ENCODE data around the gene KCNJ16. TPM values are rescaled to one million over a fixed set of nuclear protein-coding genes. Genes with fewer than 3 reads are reported as not detected.

The KCNJ16 gene
- total and polyA plus RNA-seq, 4 donors, result 0.31 to 3.3 (median 0.67) TPM

DNA sequence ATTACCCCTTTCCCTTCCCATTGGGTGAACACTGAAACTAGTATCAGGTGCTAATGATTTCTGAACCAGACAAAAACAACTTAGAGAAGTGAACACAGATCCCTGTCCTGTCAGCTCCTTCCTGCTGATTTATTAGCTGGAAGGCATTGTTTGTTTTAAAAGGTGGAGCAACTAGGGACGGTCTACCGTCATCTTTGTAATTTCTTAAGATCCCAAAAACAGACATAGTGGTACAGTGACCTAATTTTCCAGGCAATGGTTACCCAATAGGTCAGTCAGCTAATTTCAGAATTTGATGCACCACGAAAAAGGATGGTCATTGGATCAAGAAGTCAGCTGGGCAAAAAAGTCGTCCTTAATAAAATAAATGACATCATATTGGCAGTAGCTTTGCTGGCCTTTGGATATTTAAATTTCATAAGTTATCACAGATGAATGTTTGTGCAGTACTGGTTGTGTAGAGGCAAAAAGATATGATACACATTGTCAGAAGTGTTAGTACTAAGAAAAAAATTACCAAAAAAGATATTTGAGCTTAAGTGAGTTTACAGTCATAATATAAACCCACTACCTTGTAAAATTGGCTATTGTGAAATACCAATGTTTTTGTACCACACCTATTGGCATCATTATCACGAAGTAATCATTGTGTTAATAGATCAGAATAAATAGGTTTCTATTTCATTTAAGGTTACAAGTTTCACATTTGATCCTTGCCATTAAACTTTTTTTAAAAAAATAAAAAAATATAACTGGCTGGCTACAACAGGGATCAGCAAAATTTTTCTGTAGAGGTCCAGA, 27.2 kb upstream of the KCNJ16 start:
- Histone ChIP-seq H3K27ac (ENCODE audit: low read depth in 1 of 2, low read length in 2 of 2) (no peak overlapping the region), H3K9ac (ENCODE audit: low read depth in 1 of 2, low read length in 2 of 2) (no peak overlapping the region), H3K4me3 (ENCODE audit: low read depth in 1 of 3, low read length in 3 of 3) (no peak overlapping the region), H3K36me3 (ENCODE audit: control insufficient read depth in 4 of 4, insufficient read depth in 3 of 4, low read depth in 1 of 4, low read length in 3 of 4) (no peaks in the 10 kb centered on the region), H3K27me3 (ENCODE audit: control insufficient read depth in 4 of 4, insufficient read depth in 4 of 4, low read length in 3 of 4) (peaks cover 0 to 6% (median 0%) of the 10 kb centered on the region in 4 donors), H3K4me1 (ENCODE audit: control insufficient read depth in 4 of 4, insufficient read depth in 4 of 4, low read length in 3 of 4) (no peaks in the 10 kb centered on the region), H3K9me3 (ENCODE audit: control insufficient read depth in 4 of 4, low read length in 3 of 4) (no peaks in the 10 kb centered on the region)
- no peak for DNase-seq (ENCODE audit: low spot score)
- TF ChIP-seq CTCF (IDR thresholded peaks at IDR 0.05; ENCODE audit: low read depth, low read length, missing input control), result no peak
- TF ChIP-seq ZBTB33 (IDR thresholded peaks at IDR 0.05), result no peak
- TF ChIP-seq YY1 (IDR thresholded peaks at IDR 0.05), result no peak
- TF ChIP-seq HNF4G (IDR thresholded peaks at IDR 0.05), result no peak
- TF ChIP-seq, protein P1, sequence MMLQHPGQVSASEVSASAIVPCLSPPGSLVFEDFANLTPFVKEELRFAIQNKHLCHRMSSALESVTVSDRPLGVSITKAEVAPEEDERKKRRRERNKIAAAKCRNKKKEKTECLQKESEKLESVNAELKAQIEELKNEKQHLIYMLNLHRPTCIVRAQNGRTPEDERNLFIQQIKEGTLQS (IDR thresholded peaks at IDR 0.05), result no peak
- TF ChIP-seq EGR1 (IDR thresholded peaks at IDR 0.05; ENCODE audit: low read depth in 2 of 2), result no peak
- TF ChIP-seq, protein P2, sequence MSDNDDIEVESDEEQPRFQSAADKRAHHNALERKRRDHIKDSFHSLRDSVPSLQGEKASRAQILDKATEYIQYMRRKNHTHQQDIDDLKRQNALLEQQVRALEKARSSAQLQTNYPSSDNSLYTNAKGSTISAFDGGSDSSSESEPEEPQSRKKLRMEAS (IDR thresholded peaks at IDR 0.05), result no peak
- no peak for TF ChIP-seq FOXA2 (IDR thresholded peaks at IDR 0.05)
- TF ChIP-seq HNF4A (conservative IDR thresholded peaks at IDR 0.05), result no peak
- TF ChIP-seq GABPA (IDR thresholded peaks at IDR 0.05 in 1 of 2, conservative IDR thresholded peaks at IDR 0.05 in 1 of 2), result no peak
- TF ChIP-seq NR2F2 (IDR thresholded peaks at IDR 0.05), result no peak
- TF ChIP-seq RAD21 (IDR thresholded peaks at IDR 0.05), result no peak
- TF ChIP-seq JUND (IDR thresholded peaks at IDR 0.05), result no peak
- no peak for TF ChIP-seq RXRA (IDR thresholded peaks at IDR 0.05)
- TF ChIP-seq REST (IDR thresholded peaks at IDR 0.05), result no peak
- TF ChIP-seq FOXA1 (IDR thresholded peaks at IDR 0.05), result no peak
- WGBS, result 56% methylated on average over 5 of the region's 5 CpGs
